ENCODE results near the gene RTBDN.

RTBDN gene

DNA sequence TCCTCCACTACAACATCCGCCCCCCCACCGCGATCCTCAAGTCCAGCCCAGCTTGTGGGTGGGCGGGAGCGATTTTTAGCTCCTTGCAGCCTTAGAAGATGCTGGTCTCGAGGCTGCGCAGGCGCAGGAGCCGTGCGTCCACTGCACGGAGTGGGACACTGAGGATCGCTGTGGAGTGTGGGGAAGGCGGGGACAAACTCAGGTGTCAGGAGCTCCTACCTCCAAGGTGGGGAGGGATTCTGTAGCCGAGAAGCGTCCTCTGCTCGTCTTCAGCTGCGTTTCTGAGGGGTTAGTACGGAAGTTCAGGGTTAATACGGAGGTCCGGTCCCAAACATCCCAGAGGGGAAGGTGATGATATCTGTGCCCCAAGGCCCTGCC lies at the start of gene RTBDN:
RTBDN (minus strand) TSS at position 14 of the 378 bp plus-strand sequence. CDS start 4,600 bp downstream, outside the sequence.
- no peak for DNase-seq

DNA sequence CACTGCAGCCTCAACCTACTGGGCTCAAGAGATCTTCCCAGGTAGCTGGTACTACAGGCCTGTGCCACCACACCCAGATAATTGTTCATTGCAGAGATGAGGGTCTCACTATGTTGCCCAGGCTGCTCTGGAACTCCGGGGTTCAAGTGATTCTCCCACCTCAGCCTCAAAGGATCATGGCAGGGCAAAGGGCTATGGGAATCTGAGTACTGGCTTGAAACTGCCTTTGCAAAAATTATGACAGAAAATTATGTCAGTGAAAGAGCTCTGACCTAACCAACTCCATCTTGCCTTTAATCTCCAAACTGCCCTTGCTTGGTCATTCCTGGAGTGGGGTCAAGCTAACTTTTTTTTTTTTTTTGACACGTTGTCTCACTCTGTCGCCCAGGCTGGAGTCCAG lies 48.2 kb upstream of the RTBDN start:
- DNase-seq = no peak

- DNase-seq = peak; percentile 83
Observed at GRCh38 chr19:12881172-12881808, 46.9 kb upstream of the RTBDN start, which contains the start of gene DNASE2. Gene DNASE2 (minus strand): TSS chr19:12881449. CDS start chr19:12881375, 74 bp downstream.

- no peak for DNase-seq
Observed at GRCh38 chr19:12880551-12881171, 46.3 kb upstream of the RTBDN start.

DNA sequence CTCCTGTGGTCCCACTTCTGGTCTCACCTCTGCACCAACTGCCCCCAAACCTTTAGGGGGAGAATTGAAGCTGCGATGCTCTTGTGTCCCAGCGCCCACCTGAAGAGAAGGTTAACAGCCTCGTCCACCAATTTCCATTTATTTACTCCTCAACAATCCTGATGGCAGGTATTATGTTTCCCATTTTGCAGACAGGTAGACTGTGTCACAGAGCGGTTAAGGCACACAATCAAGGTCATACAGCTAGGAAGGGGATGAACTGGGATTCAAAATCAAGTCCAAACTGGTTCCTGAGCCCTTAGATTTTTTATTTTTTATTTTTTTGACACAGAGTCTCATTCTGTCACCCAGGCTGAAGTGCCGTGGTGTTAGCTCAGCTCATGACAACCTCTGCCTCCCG lies 40.7 kb upstream of the RTBDN start:
- no peak for DNase-seq

DNA sequence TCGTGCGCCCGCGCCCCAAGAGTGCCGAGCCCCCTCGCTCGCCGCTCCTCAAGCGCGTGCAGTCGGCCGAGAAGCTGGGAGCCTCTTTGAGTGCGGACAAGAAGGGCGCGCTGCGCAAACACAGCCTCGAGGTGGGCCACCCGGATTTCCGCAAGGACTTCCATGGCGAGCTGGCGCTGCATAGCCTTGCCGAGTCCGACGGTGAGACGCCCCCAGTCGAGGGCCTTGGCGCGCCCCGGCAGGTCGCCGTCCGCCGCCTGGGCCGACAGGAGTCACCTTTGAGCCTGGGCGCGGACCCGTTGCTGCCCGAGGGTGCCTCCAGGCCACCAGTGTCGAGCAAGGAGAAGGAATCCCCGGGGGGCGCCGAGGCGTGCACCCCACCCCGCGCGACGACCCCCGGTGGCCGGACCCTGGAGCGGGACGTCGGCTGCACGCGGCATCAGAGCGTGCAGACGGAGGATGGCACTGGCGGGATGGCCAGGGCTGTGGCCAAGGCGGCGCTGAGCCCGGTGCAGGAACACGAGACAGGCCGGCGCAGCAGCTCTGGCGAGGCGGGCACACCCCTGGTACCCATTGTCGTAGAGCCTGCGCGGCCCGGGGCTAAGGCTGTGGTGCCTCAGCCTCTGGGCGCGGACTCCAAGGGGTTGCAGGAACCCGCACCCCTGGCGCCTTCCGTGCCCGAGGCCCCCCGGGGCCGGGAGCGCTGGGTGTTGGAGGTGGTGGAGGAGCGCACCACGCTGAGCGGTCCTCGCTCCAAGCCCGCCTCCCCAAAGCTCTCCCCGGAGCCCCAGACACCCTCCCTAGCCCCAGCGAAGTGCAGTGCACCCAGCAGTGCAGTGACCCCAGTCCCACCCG lies 39.7 kb upstream of the RTBDN start:
- DNase-seq = no peak

DNA sequence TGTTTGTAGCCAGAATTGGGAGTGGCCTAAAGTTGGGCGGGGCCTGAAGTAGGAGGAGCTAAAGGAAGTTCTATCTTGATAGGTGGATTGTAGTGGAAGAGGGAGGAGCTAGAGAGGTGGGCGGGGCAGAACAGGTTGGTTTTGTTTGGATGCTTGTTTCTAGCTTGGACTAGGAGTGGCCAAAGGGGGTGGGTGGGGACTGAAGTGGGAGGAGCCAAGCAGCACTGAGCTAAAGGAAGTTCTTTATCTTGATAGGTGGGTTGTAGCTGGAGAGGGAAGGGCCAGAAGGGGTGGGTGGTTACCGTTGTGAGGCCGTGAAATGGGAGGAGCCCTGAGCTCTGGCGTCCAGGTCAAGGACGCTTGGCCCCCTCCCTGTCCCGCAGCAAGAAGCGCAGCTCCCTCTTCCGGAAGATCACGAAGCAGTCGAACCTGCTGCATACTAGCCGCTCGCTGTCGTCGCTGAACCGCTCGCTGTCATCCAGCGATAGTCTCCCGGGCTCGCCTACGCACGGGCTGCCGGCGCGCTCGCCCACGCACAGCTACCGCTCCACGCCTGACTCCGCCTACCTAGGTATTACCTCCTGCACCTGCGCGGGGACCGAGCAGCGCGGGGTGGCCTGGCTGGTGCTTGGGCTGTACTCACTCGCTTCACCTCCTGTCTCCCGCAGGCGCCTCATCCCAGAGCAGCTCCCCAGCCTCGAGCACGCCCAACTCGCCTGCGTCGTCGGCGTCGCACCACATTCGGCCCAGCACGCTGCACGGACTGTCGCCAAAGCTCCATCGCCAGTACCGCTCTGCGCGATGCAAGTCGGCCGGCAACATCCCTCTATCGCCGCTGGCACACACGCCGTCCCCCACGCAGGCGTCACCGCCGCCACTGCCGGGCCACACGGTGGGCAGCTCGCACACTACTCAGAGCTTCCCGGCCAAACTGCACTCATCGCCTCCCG lies 38.8 kb upstream of the RTBDN start:
- DNase-seq = no peak

- DNase-seq = no peak
Observed at GRCh38 chr19:12872255-12872654, 37.9 kb upstream of the RTBDN start.

DNA sequence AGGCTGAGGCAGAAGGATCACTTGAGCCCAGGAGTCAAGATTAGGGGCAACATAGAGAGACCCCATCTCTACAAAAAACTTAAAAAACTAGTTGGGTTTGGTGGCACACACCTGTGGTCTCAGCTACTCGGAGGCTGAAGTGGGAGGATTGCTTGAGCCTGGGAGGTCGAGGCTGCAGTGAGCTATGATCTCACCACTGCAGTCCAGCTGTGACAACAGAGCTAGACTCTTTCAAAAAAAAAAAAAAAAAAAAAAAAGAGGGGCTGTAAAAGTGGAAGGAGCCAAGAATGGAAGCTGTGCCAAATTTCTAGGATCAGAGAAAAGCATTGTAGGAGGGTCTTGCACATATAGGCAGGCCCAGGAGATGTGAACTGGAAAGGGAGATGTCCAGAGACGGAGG lies 37.3 kb upstream of the RTBDN start:
- no peak for DNase-seq

- DNase-seq = no peak
Observed at GRCh38 chr19:12868540-12869112, 34.2 kb upstream of the RTBDN start.

GRCh38 chr19:12867120-12868099 lies 33.0 kb upstream of the RTBDN start:
- DNase-seq = no peak

DNA sequence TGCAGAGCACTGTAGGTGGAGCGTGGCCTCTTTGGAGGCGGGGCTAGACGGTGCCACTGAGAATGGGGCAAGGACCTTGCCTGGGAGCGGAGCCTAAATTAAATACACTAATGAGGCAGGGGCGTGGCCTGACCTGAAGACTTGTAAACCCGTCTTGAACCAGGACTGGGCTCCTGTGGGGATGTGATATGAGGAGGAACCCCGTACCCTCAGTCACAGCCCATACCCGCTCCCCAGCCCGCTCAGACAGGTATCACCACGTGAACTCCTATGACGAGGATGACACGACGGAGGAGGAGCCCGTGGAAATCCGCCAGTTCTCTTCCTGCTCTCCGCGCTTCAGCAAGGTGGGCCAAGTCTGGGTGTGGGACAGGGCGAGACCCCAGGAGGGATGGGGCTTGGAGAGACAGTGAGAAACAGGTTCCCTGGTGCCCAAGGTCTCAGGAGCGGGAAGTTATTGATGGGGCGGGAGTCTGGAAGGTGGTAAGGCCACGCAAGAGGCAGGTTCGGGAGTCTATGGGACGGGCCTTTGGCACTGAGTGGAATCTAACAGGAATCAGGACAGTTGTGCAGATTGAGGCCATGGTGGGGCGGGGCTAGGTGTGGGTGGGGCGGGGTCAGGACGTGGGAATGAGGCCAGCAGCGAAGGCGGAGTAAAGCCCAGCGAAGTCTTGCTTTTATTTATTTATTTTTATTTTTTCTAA lies 32.2 kb upstream of the RTBDN start:
- no peak for DNase-seq

DNA sequence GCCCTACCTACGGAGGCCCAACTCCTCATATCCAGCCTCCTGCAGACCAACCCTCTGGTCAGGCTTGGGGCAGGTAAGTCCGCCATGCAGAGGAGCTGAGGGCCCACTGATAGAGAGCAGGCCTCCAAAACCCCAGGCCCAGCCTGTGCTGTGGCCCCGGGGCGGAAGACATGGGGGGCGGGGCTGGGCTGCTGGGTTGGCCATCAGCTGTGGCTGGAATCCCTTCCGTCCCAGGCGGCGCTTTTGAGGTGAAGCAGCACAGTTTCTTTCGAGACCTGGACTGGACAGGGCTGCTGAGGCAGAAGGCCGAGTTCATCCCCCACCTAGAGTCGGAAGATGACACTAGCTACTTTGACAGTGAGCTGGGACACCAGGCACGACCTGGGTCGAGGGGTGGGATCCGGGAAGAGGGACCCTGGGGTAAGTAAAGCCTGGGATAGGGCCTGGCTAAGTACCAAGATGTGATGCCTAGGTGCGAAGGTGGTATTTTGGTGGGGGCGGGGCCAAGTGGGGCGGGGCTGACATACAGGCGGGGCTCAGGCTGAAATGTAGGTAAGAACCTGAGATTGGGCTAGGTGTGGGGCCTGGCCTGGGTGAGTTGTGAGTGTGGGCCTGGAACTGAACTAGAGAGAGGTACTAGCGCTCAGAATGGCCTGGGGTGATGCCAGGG lies 31.5 kb upstream of the RTBDN start:
- DNase-seq = no peak

DNA sequence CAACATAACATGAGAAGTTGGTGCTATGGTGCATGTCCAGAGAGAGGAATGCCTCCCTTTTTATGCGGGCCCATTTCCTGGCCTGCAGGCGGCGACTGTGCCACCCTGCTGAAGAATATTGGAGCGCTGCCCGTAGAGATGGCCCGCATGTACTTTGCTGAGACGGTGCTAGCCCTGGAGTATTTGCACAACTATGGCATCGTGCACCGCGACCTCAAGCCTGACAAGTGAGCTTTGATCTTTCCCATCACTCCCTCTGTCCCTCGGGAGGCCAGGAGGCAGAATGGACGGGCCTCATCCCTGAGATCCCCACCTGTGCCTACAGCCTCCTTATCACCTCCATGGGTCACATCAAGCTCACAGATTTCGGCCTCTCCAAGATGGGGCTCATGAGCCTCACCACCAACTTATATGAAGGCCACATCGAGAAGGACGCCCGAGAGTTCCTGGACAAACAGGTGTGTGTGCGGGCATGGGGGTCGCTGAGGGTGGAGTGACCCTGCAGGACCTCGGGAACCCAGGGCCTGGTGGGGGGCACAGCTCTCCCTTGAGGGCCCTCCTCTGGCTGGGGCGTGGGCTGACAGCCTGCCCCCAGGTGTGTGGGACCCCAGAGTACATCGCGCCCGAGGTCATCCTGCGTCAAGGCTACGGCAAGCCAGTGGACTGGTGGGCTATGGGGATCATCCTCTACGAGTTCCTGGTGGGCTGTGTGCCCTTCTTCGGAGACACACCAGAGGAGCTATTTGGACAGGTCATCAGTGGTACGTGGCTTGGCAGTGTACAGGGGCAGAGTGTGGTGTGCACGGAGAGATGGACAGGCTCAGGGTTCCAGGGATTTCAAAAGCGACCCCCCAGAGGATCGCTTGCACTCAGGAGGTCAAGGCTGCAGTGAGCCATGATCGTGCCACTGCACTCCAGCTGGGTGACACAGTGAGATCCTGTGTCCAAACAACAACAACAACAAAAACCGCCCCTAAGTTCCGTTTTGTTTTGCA lies 30.6 kb upstream of the RTBDN start:
- DNase-seq = no peak

DNA sequence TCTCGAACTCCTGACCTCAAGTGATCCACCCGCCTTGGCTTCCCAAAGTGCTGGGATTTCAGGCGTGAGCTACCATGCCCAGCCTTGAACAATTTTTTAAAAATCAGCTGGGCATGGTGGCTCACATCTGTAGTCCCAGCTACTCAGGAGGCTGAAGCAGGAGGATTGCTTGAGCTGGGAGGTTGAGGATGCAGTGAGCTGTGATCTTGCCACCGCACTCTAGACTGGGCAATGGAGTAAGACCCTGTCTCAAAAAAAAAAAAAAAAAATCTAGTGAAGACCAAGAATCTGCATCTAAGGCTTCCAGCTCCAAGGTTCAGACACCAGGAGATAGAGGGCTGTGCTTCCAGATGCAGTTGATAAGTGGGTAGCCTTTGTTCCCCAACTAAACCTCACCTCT lies 29.8 kb upstream of the RTBDN start:
- DNase-seq = no peak

DNA sequence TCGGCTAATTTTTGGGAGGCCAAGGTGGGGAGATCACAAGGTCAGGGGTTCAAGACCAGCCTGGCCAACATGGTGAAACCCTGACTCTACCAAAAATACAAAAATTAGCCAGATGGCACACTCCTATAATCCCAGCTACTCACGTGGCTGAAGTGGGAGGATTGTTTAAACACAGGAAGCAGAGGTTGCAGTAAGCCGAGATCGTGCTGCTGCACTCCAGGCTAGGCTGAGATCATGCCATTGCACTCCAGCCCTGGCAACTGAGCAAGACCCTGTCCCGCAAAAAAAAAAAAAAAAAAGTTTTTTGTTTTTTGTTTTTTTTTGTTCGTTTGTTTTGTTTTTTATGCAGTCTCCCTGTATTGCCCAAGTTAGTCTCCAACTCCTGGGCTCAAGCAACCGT lies 25.2 kb upstream of the RTBDN start:
- DNase-seq = no peak

GRCh38 chr19:12858041-12858928 lies 23.9 kb upstream of the RTBDN start:
- no peak for DNase-seq
